H1 (cell line): ENCODE measurements around the gene PSORS1C1. TPM values are rescaled to one million over a fixed set of nuclear protein-coding genes. Genes with fewer than 3 reads are reported as not detected.

Source experiments
- CTCF ChIA-PET: fragments of 300-600 bp; sonication (Branson Sonifier 250); formaldehyde crosslinking; loops from one replicate; lab custom pipeline; 2021; ENCODE audit not compliant: partially characterized antibody; lab: Charles Lee
- POLR2A ChIA-PET: fragments of 300-600 bp; sonication (Branson Sonifier 250); formaldehyde crosslinking; loops from one replicate; lab custom pipeline; 2021; ENCODE audit warnings: inconsistent platforms; ENCODE audit not compliant: partially characterized antibody; lab: Charles Lee
- DNase-seq, 2 experiments: peaks; one replicate each; pipeline versions ENCODE4 v3.0.0 to v3.0.0-alpha.2; 2010 to 2022; ENCODE audit warnings: low spot score in 2 of 2, low read depth in 1 of 2, mixed read lengths in 1 of 2
- FAIRE-seq: peaks from 2 replicates; lab custom pipeline; 2011; peaks lifted over from hg19 to GRCh38; lab: Jason Lieb, UNC
- H2AFZ ChIP-seq: 2 replicates; pipeline ENCODE4 v1.8.1; 2012; ENCODE audit warnings: low read length, inconsistent platforms
- H2AK5ac ChIP-seq: 2 replicates; pipeline ENCODE4 v1.6.1; 2013; ENCODE audit warnings: low read depth, low read length
- H2BK120ac ChIP-seq: replicated peaks from 2 replicates; pipeline ENCODE3; 2013; ENCODE audit warnings: low read depth, low read length, inconsistent platforms
- H2BK12ac ChIP-seq: 2 replicates; pipeline ENCODE4 v1.6.1; 2013; ENCODE audit warnings: low read depth, low read length
- H2BK15ac ChIP-seq: 2 replicates; pipeline ENCODE4 v1.6.1; 2013; ENCODE audit warnings: low read length
- H2BK20ac ChIP-seq: 2 replicates; pipeline ENCODE4 v1.6.1; 2013; ENCODE audit warnings: low read length
- H2BK5ac ChIP-seq: 2 replicates; pipeline ENCODE4 v1.6.1; 2013; ENCODE audit warnings: low read depth, low read length
- H3K14ac ChIP-seq: 2 replicates; pipeline ENCODE4 v1.6.1; 2013; ENCODE audit warnings: inconsistent platforms; ENCODE audit not compliant: insufficient read length
- H3K18ac ChIP-seq: 2 replicates; pipeline ENCODE4 v1.6.1; 2013; ENCODE audit warnings: low read length; ENCODE audit errors: extremely low read depth
- H3K23ac ChIP-seq: 2 replicates; pipeline ENCODE4 v1.6.1; 2013; ENCODE audit warnings: inconsistent platforms; ENCODE audit not compliant: insufficient read length
- H3K23me2 ChIP-seq: 2 replicates; pipeline ENCODE4 v1.6.1; 2013; ENCODE audit warnings: low read depth, low read length
- H3K27ac ChIP-seq: 2 replicates; pipeline ENCODE4 v1.6.1; 2011; ENCODE audit warnings: low read depth, low read length, inconsistent platforms
- H3K27me3 ChIP-seq, 4 experiments: replicated peaks in 1 of 4; 1 replicate in 1 of 4; 2 replicates in 3 of 4; pipeline versions ENCODE4 v1.6.1 to v1.8.1; 2011 to 2013; ENCODE audit warnings: low read length in 3 of 4, mild to moderate bottlenecking in 3 of 4, inconsistent platforms in 2 of 4, mixed read lengths in 2 of 4, moderate library complexity in 1 of 4; ENCODE audit not compliant: control insufficient read depth in 3 of 4, insufficient read depth in 3 of 4; ENCODE audit errors: extremely low read depth in 1 of 4
- H3K36me3 ChIP-seq, 4 experiments: 2 replicates each; pipeline versions ENCODE4 v1.6.1 to v1.8.1; 2011 to 2013; ENCODE audit warnings: mild to moderate bottlenecking in 4 of 4, low read length in 3 of 4, moderate library complexity in 2 of 4, control low read depth in 1 of 4, inconsistent platforms in 1 of 4; ENCODE audit not compliant: insufficient read depth in 4 of 4, control insufficient read depth in 2 of 4
- H3K4ac ChIP-seq: replicated peaks from 2 replicates; pipeline ENCODE3; 2013; ENCODE audit warnings: low read length, low read depth, mixed read lengths, inconsistent platforms; ENCODE audit not compliant: insufficient read length
- H3K4me1 ChIP-seq, 4 experiments: replicated peaks in 1 of 4; 1 replicate in 1 of 4; 2 replicates in 3 of 4; pipeline versions ENCODE4 v1.6.1 to v1.8.1; 2011 to 2013; ENCODE audit warnings: low read length in 3 of 4, inconsistent platforms in 2 of 4, mixed read lengths in 1 of 4; ENCODE audit not compliant: insufficient read depth in 4 of 4, control insufficient read depth in 3 of 4
- H3K4me2 ChIP-seq, 2 experiments: 2 replicates each; pipeline versions ENCODE4 v1.6.1 to v1.8.1; 2011 to 2013; ENCODE audit warnings: low read depth in 2 of 2, low read length in 2 of 2, control low read depth in 1 of 2, inconsistent platforms in 1 of 2, mild to moderate bottlenecking in 1 of 2; ENCODE audit not compliant: insufficient read depth in 1 of 2
- H3K4me3 ChIP-seq, 4 experiments: fragments of 200-600, 300-600 bp in 1 of 4; sonication (generic), shearing (Covaris generic), sonication (Bioruptor Twin) in 1 of 4; 2 replicates each; pipeline versions ENCODE4 v1.5.1 to v1.8.1; 2011 to 2016; ENCODE audit warnings: low read length in 4 of 4, low read depth in 3 of 4, control low read depth in 2 of 4, inconsistent platforms in 2 of 4, mild to moderate bottlenecking in 2 of 4, mixed read lengths in 1 of 4, moderate library complexity in 1 of 4; ENCODE audit not compliant: insufficient read depth in 2 of 4; ENCODE audit errors: extremely low read depth in 1 of 4
- H3K56ac ChIP-seq: replicated peaks from 2 replicates; pipeline ENCODE3; 2013; ENCODE audit warnings: low read depth, mild to moderate bottlenecking, mixed read lengths, low read length, inconsistent platforms; ENCODE audit not compliant: insufficient read length
- H3K79me1 ChIP-seq: 2 replicates; pipeline ENCODE4 v1.6.1; 2013; ENCODE audit warnings: low read depth, low read length, control low read depth
- H3K79me2 ChIP-seq, 2 experiments: 2 replicates each; pipeline versions ENCODE4 v1.6.1 to v1.8.1; 2012 to 2013; ENCODE audit warnings: low read length in 2 of 2, mild to moderate bottlenecking in 2 of 2, inconsistent platforms in 1 of 2; ENCODE audit not compliant: insufficient read depth in 2 of 2, control insufficient read depth in 1 of 2
- H3K9ac ChIP-seq, 4 experiments: replicated peaks in 1 of 4; 1 replicate in 1 of 4; 2 replicates in 3 of 4; pipeline versions ENCODE4 v1.6.1 to v1.8.1; 2011 to 2013; ENCODE audit warnings: low read depth in 3 of 4, low read length in 3 of 4, control low read depth in 2 of 4, mild to moderate bottlenecking in 2 of 4, moderate library complexity in 2 of 4, inconsistent platforms in 1 of 4; ENCODE audit errors: extremely low read depth in 1 of 4
- H3K9me3 ChIP-seq, 2 experiments: 2 replicates each; pipeline versions ENCODE4 v1.6.1 to v1.8.1; 2012 to 2013; ENCODE audit warnings: mild to moderate bottlenecking in 2 of 2, moderate library complexity in 2 of 2, control low read depth in 1 of 2, inconsistent platforms in 1 of 2, low read depth in 1 of 2, low read length in 1 of 2, mixed read lengths in 1 of 2; ENCODE audit not compliant: insufficient read depth in 2 of 2
- H4K20me1 ChIP-seq, 2 experiments: replicated peaks in 1 of 2; 2 replicates each; pipeline versions ENCODE3 to v1.8.1; 2011 to 2013; ENCODE audit warnings: inconsistent platforms in 2 of 2, low read length in 2 of 2, mild to moderate bottlenecking in 1 of 2; ENCODE audit not compliant: insufficient read depth in 2 of 2, control insufficient read depth in 1 of 2
- H4K5ac ChIP-seq: 2 replicates; pipeline ENCODE4 v1.6.1; 2013; ENCODE audit warnings: low read length, low read depth, mixed read lengths, inconsistent platforms; ENCODE audit not compliant: insufficient read length
- H4K8ac ChIP-seq: 2 replicates; pipeline ENCODE4 v1.8.0; 2013; ENCODE audit warnings: mild to moderate bottlenecking, moderate library complexity, low read length, inconsistent platforms; ENCODE audit not compliant: insufficient read depth; ENCODE audit errors: extremely low read depth
- H4K91ac ChIP-seq: replicated peaks from 2 replicates; pipeline ENCODE3; 2013; ENCODE audit warnings: low read length, mixed read lengths, inconsistent platforms; ENCODE audit not compliant: insufficient read length
- BCL11A ChIP-seq, 2 experiments: IDR thresholded peaks; one replicate each; pipeline ENCODE4 v1.6.1; 2011; ENCODE audit warnings: low read depth in 2 of 2, low read length in 2 of 2, mild to moderate bottlenecking in 2 of 2
- EZH2 ChIP-seq: fragments of 200-600 bp; sonication (generic); IDR thresholded peaks from 2 replicates; pipeline ENCODE4 v1.7.1; 2012; ENCODE audit warnings: low read depth, mild to moderate bottlenecking, moderate library complexity, low read length, inconsistent platforms; ENCODE audit not compliant: severe bottlenecking
- HDAC2 ChIP-seq, 2 experiments: fragments of 300-600 bp in 1 of 2; sonication (generic) in 1 of 2; IDR thresholded peaks; 2 replicates each; pipeline ENCODE4 v1.6.1; 2011 to 2012; ENCODE audit warnings: low read depth in 2 of 2, low read length in 2 of 2, mild to moderate bottlenecking in 2 of 2, moderate library complexity in 2 of 2, borderline replicate concordance in 1 of 2, inconsistent platforms in 1 of 2
- KDM5A ChIP-seq: fragments of 200-600 bp; IDR thresholded peaks from 2 replicates; pipeline ENCODE4 v1.7.1; 2012; ENCODE audit warnings: mild to moderate bottlenecking, low read length, inconsistent platforms, mixed read lengths
- RNF2 ChIP-seq: fragments of 200-900, 300-1000 bp; sonication (generic); IDR thresholded peaks from 2 replicates; pipeline ENCODE4 v1.7.1; 2016; ENCODE audit warnings: borderline replicate concordance, low read depth, mild to moderate bottlenecking, antibody characterized with exemption, low read length; ENCODE audit not compliant: poor library complexity, severe bottlenecking; ENCODE audit errors: missing control alignments
- SP1 ChIP-seq: IDR thresholded peaks from 2 replicates; pipeline ENCODE4 v1.6.1; 2011; ENCODE audit warnings: low read depth, low read length
- TAF1 ChIP-seq: IDR thresholded peaks from 2 replicates; pipeline ENCODE4 v1.6.1; 2011; ENCODE audit warnings: mild to moderate bottlenecking, low read depth, low read length
- WGBS, 2 experiments: shearing (Covaris generic) in 1 of 2; methylation state at CpG; one replicate each; pipeline versions ENCODE4 v1.1.6 to v1.1.7; 2013 to 2015; ENCODE audit warnings: low lambda C conversion rate in 2 of 2, mixed read lengths in 2 of 2, inconsistent platforms in 1 of 2, low coverage in 1 of 2, missing lambda C conversion rate in 1 of 2; ENCODE audit not compliant: insufficient replicate concordance in 2 of 2, insufficient coverage in 1 of 2, insufficient read length in 1 of 2; ENCODE audit errors: extremely low coverage in 1 of 2, missing lambda C conversion rate in 1 of 2; 5-methylcytosine and 5-hydroxymethylcytosine counted together
- polyA plus RNA-seq, 7 experiments: library from polyadenylated mRNA; depleted of rRNA in 3 of 7; stranded (reverse) in 5 of 7; unstranded in 2 of 7; fragments of >200 nt in 5 of 7; fragments of 200-250 nt in 2 of 7; gene quantifications; 1 replicate in 5 of 7; 2 replicates in 1 of 7; 4 replicates in 1 of 7; pipeline versions ENCODE4 v1.2.1 to v1.2.3, GENCODE V29; 2011 to 2013; ENCODE audit warnings: missing spikeins in 2 of 7, mixed read lengths in 2 of 7
- total RNA-seq: library from RNA; stranded (reverse); fragmentation: NEBNext Ultra II Directional; extraction: Animal tissue kit (Norgen Biotek cat#: 25700); gene quantifications from 2 replicates; pipeline ENCODE4 v1.2.1, GENCODE V29; 2021
- TF ChIP-seq, protein P1 (sequence below), 3 experiments: IDR thresholded peaks; 1 replicate in 2 of 3; 2 replicates in 1 of 3; pipeline versions ENCODE4 v1.5.1 to v1.6.1; 2011; ENCODE audit warnings: low read length in 3 of 3, mild to moderate bottlenecking in 3 of 3, inconsistent platforms in 2 of 3, low read depth in 1 of 3, moderate library complexity in 1 of 3; ENCODE audit not compliant: insufficient read depth in 1 of 3; ENCODE audit errors: control extremely low read depth in 1 of 3
- TF ChIP-seq, protein P2 (sequence below): IDR thresholded peaks from 2 replicates; pipeline ENCODE4 v1.6.1; 2012; ENCODE audit warnings: inconsistent platforms

PSORS1C1 gene
- total and polyA plus RNA-seq, 2 of the 8 experiments (the other 6 are each of a cell fraction or from before 2014, with no cell fraction given): 0.12 to 0.52 TPM

- Histone ChIP-seq H4K8ac (peak overlapping the region; percentile 19; the same call in 1 of the 2 replicates), H2AK5ac (peak overlapping the region; percentile 97), H3K4me1 (peaks cover 18 to 37% (median 30%) of the 10 kb centered on the region in 4 experiments), H3K14ac (no peak overlapping the region), H3K27ac (no peak overlapping the region), H3K4me3 (no peak overlapping the region), H3K36me3 (no peaks in the 10 kb centered on the region), H2BK15ac (peak overlapping the region; percentile 85; the same call in 1 of the 2 replicates), H3K23me2 (peaks cover 8% of the 10 kb centered on the region), H3K4me2 (no peak overlapping the region), H3K9me3 (no peaks in the 10 kb centered on the region; a peak in 1 of 4 replicates), H3K56ac (no peak overlapping the region), H3K79me1 (peaks cover 4% of the 10 kb centered on the region), H3K4ac (peak overlapping the region; percentile 40), H2BK20ac (peak overlapping the region; percentile 36; the same call in 1 of the 2 replicates), H4K91ac (peak overlapping the region; percentile 63), H2BK12ac (peak overlapping the region; percentile 98; the same call in 1 of the 2 replicates), H3K79me2 (peaks cover 0 to 31% of the 10 kb centered on the region in 2 experiments; a peak in 2 of 4 replicates), H2BK5ac (peak overlapping the region; percentile 84), H4K5ac (no peak overlapping the region), H3K27me3 (no peaks in the 10 kb centered on the region), H3K18ac (peak overlapping the region; percentile 40), H2AFZ (no peak overlapping the region), H4K20me1 (no peaks in the 10 kb centered on the region), H2BK120ac (peak overlapping the region; percentile 52), H3K23ac (no peak overlapping the region), H3K9ac (no peak overlapping the region)
- 94% methylated on average over 3 of the region's 3 CpGs; no CpG with 5 or more reads in 1 of the 2 experiments for WGBS, 2 experiments
- DNase-seq: no peak
- no peak for FAIRE-seq
- ChIA-PET POLR2A (interaction anchor here (61.6 to 68.5 kb wide), 2 partner anchors 7 to 28 kb away, joined by 2251 read pairs; partner anchors contain the start of genes CCHCR1, CDSN, POU5F1 and PSORS1C1), CTCF (interaction anchor here (1.4 to 5.9 kb wide), 9 partner anchors 8 to 224 kb away, joined by 3 to 36 read pairs (median 9); no protein-coding TSS in a partner anchor)
- no peak for TF ChIP-seq KDM5A
- TF ChIP-seq BCL11A (IDR thresholded peaks at IDR 0.05; ENCODE audit: low read depth in 2 of 2, low read length in 2 of 2): no peak
- no peak for TF ChIP-seq EZH2
- TF ChIP-seq, protein P1, sequence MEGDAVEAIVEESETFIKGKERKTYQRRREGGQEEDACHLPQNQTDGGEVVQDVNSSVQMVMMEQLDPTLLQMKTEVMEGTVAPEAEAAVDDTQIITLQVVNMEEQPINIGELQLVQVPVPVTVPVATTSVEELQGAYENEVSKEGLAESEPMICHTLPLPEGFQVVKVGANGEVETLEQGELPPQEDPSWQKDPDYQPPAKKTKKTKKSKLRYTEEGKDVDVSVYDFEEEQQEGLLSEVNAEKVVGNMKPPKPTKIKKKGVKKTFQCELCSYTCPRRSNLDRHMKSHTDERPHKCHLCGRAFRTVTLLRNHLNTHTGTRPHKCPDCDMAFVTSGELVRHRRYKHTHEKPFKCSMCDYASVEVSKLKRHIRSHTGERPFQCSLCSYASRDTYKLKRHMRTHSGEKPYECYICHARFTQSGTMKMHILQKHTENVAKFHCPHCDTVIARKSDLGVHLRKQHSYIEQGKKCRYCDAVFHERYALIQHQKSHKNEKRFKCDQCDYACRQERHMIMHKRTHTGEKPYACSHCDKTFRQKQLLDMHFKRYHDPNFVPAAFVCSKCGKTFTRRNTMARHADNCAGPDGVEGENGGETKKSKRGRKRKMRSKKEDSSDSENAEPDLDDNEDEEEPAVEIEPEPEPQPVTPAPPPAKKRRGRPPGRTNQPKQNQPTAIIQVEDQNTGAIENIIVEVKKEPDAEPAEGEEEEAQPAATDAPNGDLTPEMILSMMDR (IDR thresholded peaks at IDR 0.05; ENCODE audit: control extremely low read depth in 1 of 3, insufficient read depth in 1 of 3, low read depth in 1 of 3, low read length in 3 of 3): no peak
- TF ChIP-seq, protein P2, sequence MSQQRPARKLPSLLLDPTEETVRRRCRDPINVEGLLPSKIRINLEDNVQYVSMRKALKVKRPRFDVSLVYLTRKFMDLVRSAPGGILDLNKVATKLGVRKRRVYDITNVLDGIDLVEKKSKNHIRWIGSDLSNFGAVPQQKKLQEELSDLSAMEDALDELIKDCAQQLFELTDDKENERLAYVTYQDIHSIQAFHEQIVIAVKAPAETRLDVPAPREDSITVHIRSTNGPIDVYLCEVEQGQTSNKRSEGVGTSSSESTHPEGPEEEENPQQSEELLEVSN: no peak
- TF ChIP-seq RNF2: no peak
- no peak for TF ChIP-seq TAF1
- no peak for TF ChIP-seq SP1
- no peak for TF ChIP-seq HDAC2 (IDR thresholded peaks at IDR 0.05; ENCODE audit: borderline replicate concordance in 1 of 2, low read depth in 2 of 2, low read length in 2 of 2)
Observed at GRCh38 chr6:31175971-31176370, 61.4 kb downstream of the PSORS1C1 start.
